Thyroid gland (tissue), 4 donors: ENCODE results near the gene UTS2B. TPM values are rescaled to one million over a fixed set of nuclear protein-coding genes. Genes with fewer than 3 reads are reported as not detected.

Experiments used
- DNase-seq, 2 donors: peaks; one replicate each; pipeline ENCODE4 v3.0.0-alpha.2; 2019
- H3K27ac ChIP-seq, 3 donors: fragments of 200-600 bp; sonication (generic); 1 replicate in 2 of 3; 2 replicates in 1 of 3; pipeline ENCODE4 v1.5.1; 2016 to 2019; ENCODE audit warnings: mild to moderate bottlenecking in 1 of 3, moderate library complexity in 1 of 3
- H3K27me3 ChIP-seq: fragments of 200-600 bp; sonication (generic); one replicate; pipeline ENCODE4 v1.5.1; 2019
- H3K36me3 ChIP-seq, 2 donors: fragments of 200-600 bp; sonication (generic); one replicate each; pipeline ENCODE4 v1.5.1; 2016 to 2019
- H3K4me1 ChIP-seq, 2 donors: fragments of 200-600 bp; sonication (generic); one replicate each; pipeline ENCODE4 v1.5.1; 2017 to 2019
- H3K4me3 ChIP-seq, 3 donors: fragments of 200-600 bp; sonication (generic); replicated peaks in 1 of 3; 1 replicate in 2 of 3; 2 replicates in 1 of 3; pipeline ENCODE4 v1.5.1; 2016; ENCODE audit warnings: mild to moderate bottlenecking in 1 of 3
- H3K9me3 ChIP-seq: fragments of 200-600 bp; sonication (generic); one replicate; pipeline ENCODE4 v1.5.1; 2017
- POLR2A ChIP-seq, 2 donors: fragments of 450-650 bp; IDR thresholded peaks; one replicate each; pipeline ENCODE4 v1.6.1; 2017; ENCODE audit warnings: antibody characterized with exemption in 2 of 2, mild to moderate bottlenecking in 2 of 2, moderate library complexity in 1 of 2
- WGBS, 2 donors: methylation state at CpG; one replicate each; pipeline ENCODE4 v1.1.5; 2017; 5-methylcytosine and 5-hydroxymethylcytosine counted together
- intact Hi-C: fragments of 100-400 bp; cut with DNase I; formaldehyde crosslinking; loops from one replicate; pipeline ENCODE4 v1.15.1; 2023
- total RNA-seq, 4 donors: library from RNA; depleted of rRNA; stranded (reverse); fragments of >200 nt; gene quantifications; one replicate each; pipeline ENCODE4 v1.2.3, GENCODE V29; 2016
- TF ChIP-seq, protein P1 (sequence below), 6 experiments: fragments of 200-600 bp in 3 of 6; fragments of 450-650 bp in 3 of 6; sonication (generic) in 3 of 6; IDR thresholded peaks; one replicate each; pipeline ENCODE4 v1.5.1; 2016 to 2019; ENCODE audit warnings: antibody characterized with exemption in 6 of 6, mild to moderate bottlenecking in 2 of 6, inconsistent platforms in 1 of 6, moderate library complexity in 1 of 6

The UTS2B gene
- total RNA-seq, 4 donors from 2014 or later = 0.27 to 2.0 (median 1.4) TPM; not detected in 1

DNA sequence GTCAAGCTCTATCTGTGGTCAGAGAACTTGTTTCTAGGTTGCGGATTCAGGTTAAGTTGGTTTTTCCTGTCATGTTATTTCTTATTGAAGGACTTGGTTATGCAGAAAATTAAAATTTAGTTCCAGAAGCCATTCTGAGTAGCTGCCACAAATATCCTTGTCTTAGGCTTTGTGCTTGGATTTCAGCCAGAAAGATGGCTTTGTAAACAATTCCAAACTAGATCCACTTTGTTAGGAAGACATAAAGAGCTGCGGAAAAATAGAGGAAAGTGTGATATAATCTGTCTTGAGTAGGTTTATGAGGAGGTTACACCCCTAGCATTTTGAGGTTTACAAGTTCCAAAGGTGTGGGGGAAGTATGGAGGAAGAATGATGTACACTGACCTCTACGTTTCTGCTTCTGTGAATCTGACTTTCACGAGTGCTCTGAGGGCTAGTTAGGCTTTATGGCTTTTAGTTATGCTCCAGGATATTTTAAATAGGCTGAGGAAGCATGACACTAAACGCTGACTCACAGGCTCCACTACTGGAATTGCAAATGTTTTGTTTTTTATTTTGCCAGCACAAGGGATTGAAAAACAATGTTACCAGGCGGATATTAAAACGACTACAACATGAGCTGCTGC, 46.3 kb upstream of the UTS2B start:
- no peak for TF ChIP-seq POLR2A (IDR thresholded peaks at IDR 0.05)
- TF ChIP-seq, protein P1, sequence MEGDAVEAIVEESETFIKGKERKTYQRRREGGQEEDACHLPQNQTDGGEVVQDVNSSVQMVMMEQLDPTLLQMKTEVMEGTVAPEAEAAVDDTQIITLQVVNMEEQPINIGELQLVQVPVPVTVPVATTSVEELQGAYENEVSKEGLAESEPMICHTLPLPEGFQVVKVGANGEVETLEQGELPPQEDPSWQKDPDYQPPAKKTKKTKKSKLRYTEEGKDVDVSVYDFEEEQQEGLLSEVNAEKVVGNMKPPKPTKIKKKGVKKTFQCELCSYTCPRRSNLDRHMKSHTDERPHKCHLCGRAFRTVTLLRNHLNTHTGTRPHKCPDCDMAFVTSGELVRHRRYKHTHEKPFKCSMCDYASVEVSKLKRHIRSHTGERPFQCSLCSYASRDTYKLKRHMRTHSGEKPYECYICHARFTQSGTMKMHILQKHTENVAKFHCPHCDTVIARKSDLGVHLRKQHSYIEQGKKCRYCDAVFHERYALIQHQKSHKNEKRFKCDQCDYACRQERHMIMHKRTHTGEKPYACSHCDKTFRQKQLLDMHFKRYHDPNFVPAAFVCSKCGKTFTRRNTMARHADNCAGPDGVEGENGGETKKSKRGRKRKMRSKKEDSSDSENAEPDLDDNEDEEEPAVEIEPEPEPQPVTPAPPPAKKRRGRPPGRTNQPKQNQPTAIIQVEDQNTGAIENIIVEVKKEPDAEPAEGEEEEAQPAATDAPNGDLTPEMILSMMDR (IDR thresholded peaks at IDR 0.05) = no peak
- no peaks in the 10 kb centered on the region for H3K9me3 ChIP-seq
- H3K4me3 ChIP-seq = no peak overlapping the region
- intact Hi-C loops = no loop called here
- no peak overlapping the region for H3K27ac ChIP-seq
- H3K27me3 ChIP-seq = no peaks in the 10 kb centered on the region
- 67 to 70% methylated on average over 7 of the region's 7 CpGs for WGBS, 2 donors
- peaks cover 11 to 19% of the 10 kb centered on the region in 2 donors for H3K36me3 ChIP-seq
- DNase-seq = no peak
- H3K4me1 ChIP-seq = peaks cover 19 to 25% of the 10 kb centered on the region in 2 donors

GRCh38 chr3:191373327-191373726, 43.0 kb upstream of the UTS2B start:
- peaks cover 0 to 10% of the 10 kb centered on the region in 2 donors for H3K36me3 ChIP-seq
- DNase-seq = no peak
- peaks cover 15 to 19% of the 10 kb centered on the region in 2 donors for H3K4me1 ChIP-seq
- intact Hi-C loops = no loop called here
- H3K27me3 ChIP-seq = no peaks in the 10 kb centered on the region
- no peaks in the 10 kb centered on the region for H3K9me3 ChIP-seq
- no peak for TF ChIP-seq POLR2A (IDR thresholded peaks at IDR 0.05)
- TF ChIP-seq, protein P1 (IDR thresholded peaks at IDR 0.05) = no peak
- H3K27ac ChIP-seq = no peak overlapping the region
- WGBS, 2 donors = 83 to 92% methylated on average over 4 of the region's 4 CpGs
- H3K4me3 ChIP-seq = no peak overlapping the region

GRCh38 chr3:191372122-191372521, 41.8 kb upstream of the UTS2B start:
- 88 to 89% methylated on average over 2 of the region's 2 CpGs for WGBS, 2 donors
- TF ChIP-seq, protein P1 (IDR thresholded peaks at IDR 0.05) = no peak
- no peak for TF ChIP-seq POLR2A (IDR thresholded peaks at IDR 0.05)
- Histone ChIP-seq H3K9me3 (no peaks in the 10 kb centered on the region), H3K27me3 (no peaks in the 10 kb centered on the region), H3K27ac (no peak overlapping the region), H3K36me3 (peaks cover 0 to 10% of the 10 kb centered on the region in 2 donors), H3K4me1 (peaks cover 9 to 10% of the 10 kb centered on the region in 2 donors), H3K4me3 (no peak overlapping the region)
- intact Hi-C loops = no loop called here
- no peak for DNase-seq

DNA sequence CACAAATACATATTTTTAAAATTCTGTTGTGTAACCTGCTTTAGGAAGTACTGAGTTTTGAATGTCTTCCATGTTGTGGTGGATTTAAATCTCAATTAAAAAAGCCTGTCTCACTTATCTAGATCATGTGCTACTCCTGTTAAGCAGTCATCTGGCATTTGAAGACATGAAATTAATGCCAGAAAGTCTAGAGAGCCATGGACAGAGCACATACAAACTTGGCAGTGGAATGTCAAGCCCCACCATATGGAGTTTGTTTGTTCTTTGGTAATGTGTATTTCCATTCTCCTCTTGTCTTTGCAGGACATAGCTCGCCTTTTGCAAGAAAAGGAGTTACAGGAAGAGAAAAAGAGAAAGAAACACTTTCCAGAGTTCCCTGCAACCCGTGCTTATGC, 39.3 kb upstream of the UTS2B start:
- H3K27ac ChIP-seq = no peak overlapping the region
- TF ChIP-seq, protein P1 (IDR thresholded peaks at IDR 0.05) = no peak
- TF ChIP-seq POLR2A (IDR thresholded peaks at IDR 0.05) = no peak
- H3K4me3 ChIP-seq = no peak overlapping the region
- no peaks in the 10 kb centered on the region for H3K9me3 ChIP-seq
- WGBS, 2 donors = 87 to 89% methylated on average over 2 of the region's 2 CpGs
- intact Hi-C loops = no loop called here
- peaks cover 0 to 3% of the 10 kb centered on the region in 2 donors for H3K36me3 ChIP-seq
- DNase-seq = no peak
- no peaks in the 10 kb centered on the region for H3K27me3 ChIP-seq
- H3K4me1 ChIP-seq = peaks cover 0 to 8% of the 10 kb centered on the region in 2 donors

DNA sequence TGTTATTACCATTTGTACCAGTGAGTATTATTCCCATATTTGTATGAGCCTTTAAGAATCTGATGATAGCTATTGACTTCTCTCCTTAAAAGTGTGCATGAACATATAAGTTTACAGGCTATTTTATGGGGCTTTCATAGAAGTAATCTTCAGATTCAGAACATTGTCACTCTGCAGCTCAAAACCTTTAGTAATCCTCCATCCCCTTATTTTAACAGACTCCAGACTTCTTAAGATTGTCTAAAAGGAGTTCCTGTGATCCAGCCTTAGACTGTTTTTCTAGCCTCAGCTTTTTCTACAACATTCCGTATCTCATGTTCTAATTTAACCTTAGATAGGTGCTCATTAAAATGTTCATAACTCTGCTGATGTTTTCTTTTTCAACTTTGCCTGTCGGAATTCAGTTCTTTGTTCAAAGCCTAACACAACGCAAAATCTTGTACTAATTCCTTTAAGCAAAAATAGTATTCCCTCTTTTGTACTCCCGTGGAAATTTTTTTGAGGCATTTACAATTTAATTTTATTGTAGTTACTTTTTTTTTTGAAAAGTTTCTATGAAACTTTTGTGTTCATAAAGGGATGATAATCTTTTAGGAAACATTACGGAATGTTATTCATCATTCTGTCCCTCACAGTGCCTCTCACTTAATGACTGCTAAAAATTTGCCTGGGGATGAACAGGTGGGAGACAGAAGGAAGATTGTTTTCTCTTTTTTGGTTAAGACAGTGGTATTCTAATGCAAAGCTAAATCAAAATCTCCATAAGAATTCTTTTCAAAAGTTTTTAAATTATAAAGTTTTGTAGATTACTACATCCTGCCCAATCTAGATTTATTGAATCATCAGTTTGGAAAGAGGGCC, 38.7 kb upstream of the UTS2B start:
- TF ChIP-seq, protein P1 (IDR thresholded peaks at IDR 0.05) = no peak
- no peak for TF ChIP-seq POLR2A (IDR thresholded peaks at IDR 0.05)
- peaks cover 3 to 4% of the 10 kb centered on the region in 2 donors for H3K36me3 ChIP-seq
- H3K4me3 ChIP-seq = no peak overlapping the region
- H3K27ac ChIP-seq = no peak overlapping the region
- DNase-seq = no peak
- no peaks in the 10 kb centered on the region for H3K27me3 ChIP-seq
- 95% methylated on average over 5 of the region's 5 CpGs for WGBS, 2 donors
- no peaks in the 10 kb centered on the region for H3K9me3 ChIP-seq
- intact Hi-C loops = no loop called here
- H3K4me1 ChIP-seq = peaks cover 0 to 5% of the 10 kb centered on the region in 2 donors
